ENCODE measurements around the gene PLVAP. TPM values are rescaled to one million over a fixed set of nuclear protein-coding genes. Genes with fewer than 3 reads are reported as not detected.

Gene PLVAP
- total RNA-seq, 4 donors from 2014 or later, result 11.5 to 45.1 (median 18.8) TPM

GRCh38 chr19:17304386-17305215 lies 72.5 kb downstream of the PLVAP start:
- peaks cover 35 to 42% of the 10 kb centered on the region in 2 donors for H3K4me1 ChIP-seq
- no peak for ATAC-seq
- intact Hi-C loops (cut with DNase I; ENCODE audit: low total_unique reads), result loop anchor here (1.0 kb wide), 3 partner anchors 37 to 229 kb away; partner anchors contain the start of genes BABAM1, HAUS8 and MYO9B

DNA sequence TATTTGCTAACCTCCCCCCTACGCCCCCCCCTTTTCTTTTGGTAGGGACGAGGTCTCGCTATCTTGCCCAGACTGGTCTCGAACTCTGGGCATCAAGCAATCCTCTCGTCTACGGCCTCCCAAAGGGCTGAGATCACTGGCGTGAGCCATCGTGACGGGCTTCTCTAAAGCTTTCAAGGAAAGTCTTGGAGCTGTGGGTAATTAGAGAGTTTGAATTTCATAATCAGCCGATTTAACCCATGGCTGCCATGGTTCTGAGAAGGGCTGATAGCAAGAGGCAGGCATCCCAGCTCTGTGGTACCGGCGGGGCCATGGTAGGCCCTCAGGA lies 73.2 kb downstream of the PLVAP start:
- intact Hi-C loops (cut with DNase I; ENCODE audit: low total_unique reads) (loop anchor here (1.0 kb wide), 2 partner anchors 43 to 89 kb away; partner anchors contain the start of gene USE1), in situ Hi-C loops (cut with MboI; ENCODE audit: low sequenced_read_pairs in 4 of 4) (no loop called here)
- peak overlapping the region in 3 of 4 donors; percentile 86 for H3K4me3 ChIP-seq
- TF ChIP-seq POLR2A (IDR thresholded peaks at IDR 0.05), result no peak
- TF ChIP-seq, protein P1, sequence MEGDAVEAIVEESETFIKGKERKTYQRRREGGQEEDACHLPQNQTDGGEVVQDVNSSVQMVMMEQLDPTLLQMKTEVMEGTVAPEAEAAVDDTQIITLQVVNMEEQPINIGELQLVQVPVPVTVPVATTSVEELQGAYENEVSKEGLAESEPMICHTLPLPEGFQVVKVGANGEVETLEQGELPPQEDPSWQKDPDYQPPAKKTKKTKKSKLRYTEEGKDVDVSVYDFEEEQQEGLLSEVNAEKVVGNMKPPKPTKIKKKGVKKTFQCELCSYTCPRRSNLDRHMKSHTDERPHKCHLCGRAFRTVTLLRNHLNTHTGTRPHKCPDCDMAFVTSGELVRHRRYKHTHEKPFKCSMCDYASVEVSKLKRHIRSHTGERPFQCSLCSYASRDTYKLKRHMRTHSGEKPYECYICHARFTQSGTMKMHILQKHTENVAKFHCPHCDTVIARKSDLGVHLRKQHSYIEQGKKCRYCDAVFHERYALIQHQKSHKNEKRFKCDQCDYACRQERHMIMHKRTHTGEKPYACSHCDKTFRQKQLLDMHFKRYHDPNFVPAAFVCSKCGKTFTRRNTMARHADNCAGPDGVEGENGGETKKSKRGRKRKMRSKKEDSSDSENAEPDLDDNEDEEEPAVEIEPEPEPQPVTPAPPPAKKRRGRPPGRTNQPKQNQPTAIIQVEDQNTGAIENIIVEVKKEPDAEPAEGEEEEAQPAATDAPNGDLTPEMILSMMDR (IDR thresholded peaks at IDR 0.05 in 4 of 5, conservative IDR thresholded peaks at IDR 0.05 in 1 of 5), result no peak
- H3K9me3 ChIP-seq, result no peaks in the 10 kb centered on the region
- H3K27ac ChIP-seq, result peak overlapping the region; percentile 92 to 94 (median 94)
- DNase-seq (no peak), ATAC-seq (no peak)
- H3K4me1 ChIP-seq, result peaks cover 35 to 42% of the 10 kb centered on the region in 2 donors
- H3K27me3 ChIP-seq, result no peaks in the 10 kb centered on the region
- no peaks in the 10 kb centered on the region for H3K36me3 ChIP-seq

More at GRCh38 chr19:17304386-17305215, 72.5 kb downstream of the PLVAP start:
- no peaks in the 10 kb centered on the region for H3K27me3 ChIP-seq
- no peaks in the 10 kb centered on the region for H3K9me3 ChIP-seq
- no peaks in the 10 kb centered on the region for H3K36me3 ChIP-seq
- no peak for TF ChIP-seq POLR2A (IDR thresholded peaks at IDR 0.05)
- TF ChIP-seq, protein P1 (IDR thresholded peaks at IDR 0.05 in 4 of 5, conservative IDR thresholded peaks at IDR 0.05 in 1 of 5), result no peak
- in situ Hi-C loops (cut with MboI; ENCODE audit: low sequenced_read_pairs in 4 of 4), result no loop called here
- peak overlapping the region; percentile 64 to 83 (median 72) for H3K4me3 ChIP-seq
- peak overlapping the region; percentile 92 to 94 (median 94) for H3K27ac ChIP-seq
- no peak for DNase-seq

- DNase-seq, result peak; percentile 97 to 98
- Histone ChIP-seq H3K4me3 (peak within 1 kb of the TSS; percentile 86 to 93 (median 86)), H3K27me3 (no peaks in the 10 kb centered on the region), H3K36me3 (no peaks in the 10 kb centered on the region), H3K9me3 (no peaks in the 10 kb centered on the region), H3K4me1 (peaks cover 35 to 42% of the 10 kb centered on the region in 2 donors), H3K27ac (peak within 1 kb of the TSS; percentile 92 to 94 (median 94))
- intact Hi-C loops (cut with DNase I; ENCODE audit: low total_unique reads), result loop anchor here (1.0 kb wide), 2 partner anchors 42 to 88 kb away; partner anchors contain the start of gene USE1
- in situ Hi-C loops (cut with MboI; ENCODE audit: low sequenced_read_pairs in 4 of 4), result no loop called here
- TF ChIP-seq, protein P1 (IDR thresholded peaks at IDR 0.05 in 4 of 5, conservative IDR thresholded peaks at IDR 0.05 in 1 of 5), result peak; percentile 76 to 91 (median 83)
- peak; percentile 84 to 91 for TF ChIP-seq POLR2A (IDR thresholded peaks at IDR 0.05)
- ATAC-seq, result peak; percentile 78 to 82
Measured at GRCh38 chr19:17303167-17303939, 73.8 kb downstream of the PLVAP start, which contains the start of gene ABHD8. Gene ABHD8 (minus strand): TSS chr19:17303425. CDS start chr19:17301616, 1,809 bp downstream.

DNA sequence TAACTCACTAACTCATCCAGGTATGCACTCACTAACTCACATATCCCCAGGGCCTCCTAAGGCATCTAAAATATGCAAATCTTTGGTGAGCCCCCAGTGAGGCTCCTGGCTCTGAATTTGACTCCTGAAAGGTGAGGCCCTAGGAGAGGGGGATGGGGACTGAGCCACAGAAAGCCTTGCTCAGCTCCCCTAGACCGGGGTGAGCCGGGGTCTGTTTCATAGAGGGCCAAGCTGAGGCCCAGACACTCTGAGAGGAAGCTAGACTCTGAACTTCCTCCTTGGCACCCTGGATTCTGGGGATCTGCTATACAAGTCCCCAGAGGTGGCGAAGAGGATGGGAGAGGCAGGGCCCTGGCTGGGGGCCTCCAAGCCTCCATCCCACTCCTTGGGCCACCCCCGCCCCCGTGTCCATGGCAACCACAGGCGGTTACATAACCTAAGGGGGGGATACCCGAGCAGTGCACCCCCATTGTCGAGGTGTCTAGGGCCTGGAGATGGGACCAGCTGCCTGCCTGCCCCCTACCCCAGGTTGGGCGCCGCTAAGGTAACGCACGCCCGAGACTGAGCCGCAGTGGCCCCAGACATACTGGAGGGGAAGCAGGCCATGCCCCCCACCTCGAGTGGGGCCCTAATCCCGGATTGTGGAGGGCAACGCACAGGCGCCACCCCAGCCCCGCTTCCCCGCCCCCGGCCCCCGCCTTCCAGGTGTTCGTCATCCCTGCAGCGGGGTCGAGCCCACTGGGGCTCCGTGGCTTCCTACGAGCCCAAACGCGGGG lies 74.6 kb downstream of the PLVAP start:
- intact Hi-C loops (cut with DNase I; ENCODE audit: low total_unique reads), result loop anchor here (1.0 kb wide), 2 partner anchors 41 to 87 kb away; partner anchors contain the start of gene USE1
- TF ChIP-seq, protein P1 (IDR thresholded peaks at IDR 0.05 in 4 of 5, conservative IDR thresholded peaks at IDR 0.05 in 1 of 5), result no peak
- TF ChIP-seq POLR2A (IDR thresholded peaks at IDR 0.05), result no peak
- Histone ChIP-seq H3K4me3 (peak overlapping the region; percentile 86 to 93 (median 86)), H3K4me1 (peaks cover 35 to 42% of the 10 kb centered on the region in 2 donors), H3K27me3 (no peaks in the 10 kb centered on the region), H3K27ac (peak overlapping the region; percentile 92 to 94 (median 94)), H3K36me3 (no peaks in the 10 kb centered on the region), H3K9me3 (no peaks in the 10 kb centered on the region)
- ATAC-seq (no peak), DNase-seq (no peak)
- in situ Hi-C loops (cut with MboI; ENCODE audit: low sequenced_read_pairs in 4 of 4), result no loop called here
